GM12878 (cell line): ENCODE measurements around the gene BIRC5. TPM values are rescaled to one million over a fixed set of nuclear protein-coding genes. Genes with fewer than 3 reads are reported as not detected.

Experiments
- ATAC-seq: fragments of 200-7000 bp; cut with Tn5 transposase; 3 replicates; pipeline ENCODE4 v1.9.1; 2020; ENCODE audit warnings: mild to moderate bottlenecking, moderate library complexity
- BruUV-seq: library from RNA; stranded (reverse); fragments of 400-500 nt; replicated peaks from 2 replicates; lab custom pipeline; 2021; lab: Mats Ljungman, UMichigan
- CTCF ChIA-PET: fragments of 300-600 bp; sonication (Branson Sonifier 250); formaldehyde crosslinking; extraction: SDS; loops from one replicate; lab custom pipeline; 2021; ENCODE audit warnings: inconsistent platforms; lab: Yijun Ruan, JAX
- POLR2A ChIA-PET: fragments of 350-600 bp; formaldehyde crosslinking; extraction: SDS; loops from one replicate; lab custom pipeline; 2021; ENCODE audit warnings: inconsistent platforms; lab: Charles Lee
- RAD21 ChIA-PET: fragments of 300-600 bp; sonication (Branson Sonifier 250); formaldehyde crosslinking; loops from one replicate; lab custom pipeline; 2023; ENCODE audit warnings: antibody characterized with exemption; ENCODE audit not compliant: unreplicated experiment; lab: Charles Lee
- SMC1A ChIA-PET: fragments of 300-600 bp; sonication (Branson Sonifier 250); formaldehyde crosslinking; loops from one replicate; lab custom pipeline; 2023; ENCODE audit not compliant: unreplicated experiment, uncharacterized antibody; lab: Charles Lee
- DNase-seq: peaks from one replicate; pipeline ENCODE4 v3.0.0-alpha.2; 2011; ENCODE audit warnings: low read depth, low spot score
- FAIRE-seq: peaks from 3 replicates; lab custom pipeline; 2011; peaks lifted over from hg19 to GRCh38; lab: Jason Lieb, UNC
- H2AFZ ChIP-seq: 2 replicates; pipeline ENCODE4 v1.6.0; 2011; ENCODE audit warnings: low read depth, low read length, control low read depth; ENCODE audit not compliant: control insufficient read depth
- H3K27ac ChIP-seq: 2 replicates; pipeline ENCODE4 v1.5.1; 2011; ENCODE audit warnings: control low read depth; ENCODE audit not compliant: control insufficient read depth, insufficient read depth
- H3K27me3 ChIP-seq, 2 experiments: replicated peaks in 1 of 2; 2 replicates each; pipeline versions ENCODE4 v1.6.0 to v1.6.1; 2011; ENCODE audit warnings: low read length in 1 of 2; ENCODE audit not compliant: control insufficient read depth in 2 of 2, insufficient read depth in 2 of 2
- H3K36me3 ChIP-seq, 2 experiments: 2 replicates each; pipeline ENCODE4 v1.5.1; 2011; ENCODE audit warnings: low read length in 1 of 2; ENCODE audit not compliant: control insufficient read depth in 2 of 2, insufficient read depth in 2 of 2
- H3K4me1 ChIP-seq: 2 replicates; pipeline ENCODE4 v1.6.1; 2011; ENCODE audit warnings: mild to moderate bottlenecking, low read length, moderate library complexity, mixed read lengths; ENCODE audit not compliant: control insufficient read depth, insufficient read depth
- H3K4me2 ChIP-seq: 2 replicates; pipeline ENCODE4 v1.6.0; 2011; ENCODE audit warnings: control low read depth; ENCODE audit not compliant: control insufficient read depth, insufficient read depth
- H3K4me3 ChIP-seq: fragments of 200-600 bp; sonication (generic); 2 replicates; pipeline ENCODE4 v1.5.1; 2016
- H3K79me2 ChIP-seq: 2 replicates; pipeline ENCODE4 v1.6.0; 2011; ENCODE audit warnings: low read length; ENCODE audit not compliant: control insufficient read depth, insufficient read depth
- H3K9ac ChIP-seq: 2 replicates; pipeline ENCODE4 v1.8.0; 2011; ENCODE audit warnings: low read length, control low read depth, mixed read lengths; ENCODE audit not compliant: control insufficient read depth, insufficient read depth
- H3K9me3 ChIP-seq: replicated peaks from 3 replicates; pipeline ENCODE4 v1.5.1; 2011; ENCODE audit warnings: mild to moderate bottlenecking, low read length; ENCODE audit not compliant: control insufficient read depth, insufficient read depth
- H4K20me1 ChIP-seq: 2 replicates; pipeline ENCODE4 v1.6.0; 2011; ENCODE audit not compliant: control insufficient read depth, insufficient read depth
- HDAC6 ChIP-seq: fragments of 200-600 bp; sonication (generic); IDR thresholded peaks from one replicate; pipeline ENCODE4 v1.8.0; 2017; ENCODE audit warnings: antibody characterized with exemption; ENCODE audit not compliant: unreplicated experiment
- WRNIP1 ChIP-seq: IDR thresholded peaks from 2 replicates; pipeline ENCODE4 v1.6.1; 2011; ENCODE audit warnings: low read depth, low read length, improper control_type of control experiment, borderline replicate concordance
- WGBS: methylation state at CpG from one replicate; pipeline ENCODE4 v1.1.6; 2016; ENCODE audit warnings: low lambda C conversion rate; ENCODE audit not compliant: insufficient replicate concordance, insufficient coverage; ENCODE audit errors: missing lambda C conversion rate; 5-methylcytosine and 5-hydroxymethylcytosine counted together
- in situ Hi-C: fragments of 300-500 bp; cut with MboI; formaldehyde crosslinking; loops from 9 replicates; pipeline ENCODE4 v1.14.3; 2018; ENCODE audit warnings: mixed read lengths
- intact Hi-C: fragments of 100-400 bp; cut with micrococcal nuclease; formaldehyde crosslinking; loops from one replicate; pipeline ENCODE4 v1.14.2; 2022; ENCODE audit not compliant: unreplicated experiment
- polyA plus RNA-seq, 11 experiments: library from polyadenylated mRNA; depleted of rRNA in 4 of 11; unstranded in 6 of 11; stranded (reverse) in 5 of 11; fragments of >200 nt; fragmentation: Nextera tagmentation in 4 of 11; fragmentation: Illumina TruSeq in 1 of 11; extraction: Ambion mirVana in 4 of 11; extraction: Trizol in 1 of 11; gene quantifications; 1 replicate in 1 of 11; 2 replicates in 10 of 11; pipeline versions ENCODE4 v1.2.1 to v1.2.3, GENCODE V29; 2011 to 2016; ENCODE audit warnings: inconsistent platforms in 2 of 11, missing spikeins in 2 of 11, low read depth in 1 of 11
- total RNA-seq, 4 experiments: library from RNA; depleted of rRNA in 3 of 4; stranded (reverse); fragments of >200 nt in 3 of 4; fragmentation: Illumina TruSeq in 1 of 4; extraction: Trizol in 1 of 4; gene quantifications; 2 replicates each; pipeline versions ENCODE4 v1.2.1 to v1.2.3, GENCODE V29; 2013 to 2021
- TF ChIP-seq, protein P1 (sequence below), 3 experiments: IDR thresholded peaks in 2 of 3; conservative IDR thresholded peaks in 1 of 3; 2 replicates each; pipeline ENCODE4 v1.5.1; 2011; ENCODE audit warnings: low read depth in 3 of 3, low read length in 3 of 3, mild to moderate bottlenecking in 3 of 3, control low read depth in 2 of 3, moderate library complexity in 2 of 3, inconsistent platforms in 1 of 3, mixed read lengths in 1 of 3; ENCODE audit not compliant: control insufficient read depth in 2 of 3, insufficient read depth in 1 of 3; ENCODE audit errors: extremely low read depth in 1 of 3

BIRC5 gene
- total and polyA plus RNA-seq, 10 of the 15 experiments (the other 5 are each of a cell fraction or from before 2014, with no cell fraction given) = 41.0 to 175 (median 90.8) TPM

DNA sequence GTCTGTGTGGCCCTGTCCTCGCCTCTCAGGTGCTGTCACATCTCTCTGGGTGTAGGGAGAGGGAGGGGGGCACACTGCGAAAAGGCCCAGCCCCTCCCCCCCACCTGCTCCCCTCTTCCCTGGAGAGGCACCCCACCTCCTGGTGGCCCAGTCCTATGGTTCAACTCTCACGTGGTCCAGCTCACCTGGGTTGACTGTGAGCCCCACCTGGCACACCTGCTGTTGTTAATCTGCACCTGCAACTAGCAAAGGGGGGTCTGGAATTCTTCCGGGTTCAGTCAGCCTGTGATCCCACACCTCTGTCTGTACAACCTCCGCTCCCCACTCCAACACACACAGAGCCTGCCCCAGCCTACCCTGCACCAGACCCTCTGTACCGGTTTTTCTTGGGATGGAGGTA lies 47.6 kb upstream of the BIRC5 start:
- H4K20me1 ChIP-seq = no peaks in the 10 kb centered on the region
- no peaks in the 10 kb centered on the region for H3K9me3 ChIP-seq
- ChIA-PET POLR2A (interaction anchor here (1.4 kb wide), 1 partner anchor 22 kb away, joined by 3 read pairs; no protein-coding TSS in a partner anchor), RAD21 (no interaction called here), SMC1A (interaction anchor here (1.1 to 1.2 kb wide), 2 partner anchors 9 to 10 kb away, joined by 3 read pairs; no protein-coding TSS in a partner anchor), CTCF (no interaction called here)
- peaks cover 36% of the 10 kb centered on the region for H3K79me2 ChIP-seq
- H3K36me3 ChIP-seq = peaks cover 0 to 4% of the 10 kb centered on the region in 2 experiments; a peak in 3 of 4 replicates
- no peak overlapping the region for H3K4me2 ChIP-seq
- no peak for FAIRE-seq
- BruUV-seq = no TSS peak
- 55% methylated on average over 5 of the region's 6 CpGs for WGBS
- H3K4me1 ChIP-seq = peaks cover 20% of the 10 kb centered on the region
- TF ChIP-seq HDAC6 = no peak
- TF ChIP-seq, protein P1, sequence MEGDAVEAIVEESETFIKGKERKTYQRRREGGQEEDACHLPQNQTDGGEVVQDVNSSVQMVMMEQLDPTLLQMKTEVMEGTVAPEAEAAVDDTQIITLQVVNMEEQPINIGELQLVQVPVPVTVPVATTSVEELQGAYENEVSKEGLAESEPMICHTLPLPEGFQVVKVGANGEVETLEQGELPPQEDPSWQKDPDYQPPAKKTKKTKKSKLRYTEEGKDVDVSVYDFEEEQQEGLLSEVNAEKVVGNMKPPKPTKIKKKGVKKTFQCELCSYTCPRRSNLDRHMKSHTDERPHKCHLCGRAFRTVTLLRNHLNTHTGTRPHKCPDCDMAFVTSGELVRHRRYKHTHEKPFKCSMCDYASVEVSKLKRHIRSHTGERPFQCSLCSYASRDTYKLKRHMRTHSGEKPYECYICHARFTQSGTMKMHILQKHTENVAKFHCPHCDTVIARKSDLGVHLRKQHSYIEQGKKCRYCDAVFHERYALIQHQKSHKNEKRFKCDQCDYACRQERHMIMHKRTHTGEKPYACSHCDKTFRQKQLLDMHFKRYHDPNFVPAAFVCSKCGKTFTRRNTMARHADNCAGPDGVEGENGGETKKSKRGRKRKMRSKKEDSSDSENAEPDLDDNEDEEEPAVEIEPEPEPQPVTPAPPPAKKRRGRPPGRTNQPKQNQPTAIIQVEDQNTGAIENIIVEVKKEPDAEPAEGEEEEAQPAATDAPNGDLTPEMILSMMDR (IDR thresholded peaks at IDR 0.05 in 2 of 3, conservative IDR thresholded peaks at IDR 0.05 in 1 of 3; ENCODE audit: control insufficient read depth in 2 of 3, extremely low read depth in 1 of 3, insufficient read depth in 1 of 3, low read depth in 3 of 3, low read length in 3 of 3) = peak in 1 of 3 experiments; percentile 17; a peak in 1 of 6 replicates
- no peak for TF ChIP-seq WRNIP1
- H2AFZ ChIP-seq = no peak overlapping the region
- no peak for DNase-seq
- no peak overlapping the region for H3K4me3 ChIP-seq
- no peak for ATAC-seq
- no peak overlapping the region for H3K27ac ChIP-seq
- no peaks in the 10 kb centered on the region for H3K27me3 ChIP-seq
- no peak overlapping the region for H3K9ac ChIP-seq
- in situ Hi-C loops (loop anchor here (25.0 kb wide), 1 partner anchor 1904 kb away; the partner anchor contains the start of gene UBALD2), intact Hi-C loops (no loop called here)
